Ovary (tissue), 9 donors: ENCODE measurements around the gene GABBR2. TPM values are rescaled to one million over a fixed set of nuclear protein-coding genes. Genes with fewer than 3 reads are reported as not detected.

Experiments
- DNase-seq, 5 donors: peaks; one replicate each; pipeline ENCODE4 v3.0.0-alpha.2; 2019 to 2020
- H3K27ac ChIP-seq, 2 donors: fragments of 200-600 bp; one replicate each; pipeline versions ENCODE4 v1.5.1 to v1.8.0; 2019 to 2022
- H3K27me3 ChIP-seq: fragments of 200-600 bp; one replicate; pipeline ENCODE4 v1.8.0; 2022
- H3K36me3 ChIP-seq: fragments of 200-600 bp; sonication (generic); one replicate; pipeline ENCODE4 v1.5.1; 2019
- H3K4me1 ChIP-seq: one replicate; pipeline ENCODE4 v1.8.1; 2013; ENCODE audit warnings: mild to moderate bottlenecking, moderate library complexity; ENCODE audit not compliant: insufficient read depth
- H3K4me3 ChIP-seq: fragments of 200-600 bp; sonication (generic); one replicate; pipeline ENCODE4 v1.5.1; 2017
- H3K9me3 ChIP-seq, 2 donors: fragments of 200-600 bp in 1 of 2; sonication (generic) in 1 of 2; one replicate each; pipeline versions ENCODE4 v1.5.1 to v1.8.1; 2013 to 2019; ENCODE audit warnings: mild to moderate bottlenecking in 1 of 2, moderate library complexity in 1 of 2
- EP300 ChIP-seq: sonication (generic); formaldehyde crosslinking; IDR thresholded peaks from one replicate; pipeline ENCODE4 v1.6.1; 2017; ENCODE audit warnings: antibody characterized with exemption
- POLR2A ChIP-seq: fragments of 450-650 bp; IDR thresholded peaks from one replicate; pipeline ENCODE4 v1.6.1; 2017; ENCODE audit warnings: antibody characterized with exemption, mild to moderate bottlenecking, moderate library complexity
- WGBS, 3 donors: extraction: QIAGEN DNeasy Blood & Tissue Kit in 1 of 3; methylation state at CpG; one replicate each; pipeline versions ENCODE4 v1.1.5 to v1.1.7; 2013 to 2017; 5-methylcytosine and 5-hydroxymethylcytosine counted together
- intact Hi-C, 4 donors: fragments of 100-400 bp; cut with DNase I; formaldehyde crosslinking; loops; one replicate each; pipeline versions ENCODE4 v1.11.0 to v1.15.1; 2022 to 2023
- polyA plus RNA-seq, 2 donors: library from polyadenylated mRNA; stranded (reverse); fragments of 200-250 nt in 1 of 2; fragments of 350-450 nt in 1 of 2; fragmentation: Illumina TruSeq in 1 of 2; extraction: RNeasy Lipid Tissue Mini Kit (QIAGEN cat#74804) in 1 of 2; gene quantifications; one replicate each; pipeline ENCODE4 v1.2.3, GENCODE V29; 2013 to 2014
- total RNA-seq, 7 donors: library from RNA; depleted of rRNA in 2 of 7; stranded (reverse); fragments of >200 nt in 2 of 7; fragmentation: NEBNext Ultra II Directional in 3 of 7; extraction: Animal tissue kit (Norgen Biotek cat#: 25700) in 3 of 7; gene quantifications; one replicate each; pipeline versions ENCODE4 v1.1.0 to v1.2.4, GENCODE V29; 2016 to 2023
- TF ChIP-seq, protein P1 (sequence below), 3 donors: fragments of 450-650 bp in 2 of 3; fragments of 200-600 bp in 1 of 3; IDR thresholded peaks; one replicate each; pipeline versions ENCODE4 v1.5.1 to v1.8.0; 2016 to 2022; ENCODE audit warnings: antibody characterized with exemption in 3 of 3, mild to moderate bottlenecking in 1 of 3
- donor health status: DM: no; HTN: no; CAD: no; lungs with moderate emphysema.
- donor health status: DM: no; HTN: no; CAD: no.
- donor health status: Bipolar disorder and iron deficiency.
- donor health status: DM: yes; HTN: yes; CAD: no.
- donor health status: DM: no; HTN: no; CAD: no.
- donor health status: DM: yes; HTN: yes; CAD: no.

GABBR2 gene
- total and polyA plus RNA-seq, 9 donors: 0.05 to 0.30 (median 0.22) TPM; not detected in 6

DNA sequence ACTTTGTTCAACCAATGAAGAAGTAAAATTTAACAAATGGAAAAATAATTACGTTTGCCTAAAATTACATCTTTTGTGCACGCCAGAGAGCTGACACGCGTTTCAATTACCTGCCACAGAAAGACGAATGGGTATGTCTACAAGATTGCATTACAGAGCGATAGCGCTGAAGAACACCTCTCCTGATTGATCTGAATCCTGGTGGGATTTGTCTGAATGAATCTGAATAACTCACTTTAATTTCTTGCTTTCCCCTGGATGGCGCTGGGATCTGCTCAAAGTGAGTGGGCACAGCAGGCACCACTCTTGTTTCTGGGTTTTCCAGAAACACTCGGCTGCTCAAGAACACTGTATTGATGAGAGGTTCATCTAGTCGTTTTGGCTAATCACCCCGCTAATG, 304.5 kb downstream of the GABBR2 start:
- no peak for DNase-seq
- 82 to 86% (median 84%) methylated on average over 11 of the region's 11 CpGs for WGBS, 3 donors
- intact Hi-C loops: no loop called here

DNA sequence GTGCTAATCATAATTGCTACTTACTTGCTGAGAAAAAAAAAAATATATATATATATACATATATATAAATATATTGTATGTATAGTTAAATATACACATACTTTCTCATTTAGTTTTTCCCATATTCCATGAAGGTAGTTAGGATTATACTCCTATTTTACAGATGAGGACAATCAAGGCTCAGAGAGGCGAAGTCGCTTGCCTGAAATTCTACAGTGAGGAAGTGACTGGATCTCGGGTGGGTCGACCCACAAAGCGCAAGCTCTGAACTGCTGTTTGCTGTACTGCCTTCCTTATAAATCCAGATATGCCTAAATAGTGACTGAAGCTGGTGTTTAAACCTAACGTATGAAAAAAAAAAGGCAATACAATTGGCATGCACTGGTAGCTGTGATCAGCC, 305.0 kb downstream of the GABBR2 start:
- TF ChIP-seq POLR2A: no peak
- no peak for TF ChIP-seq EP300
- WGBS, 3 donors: 89 to 91% (median 91%) methylated on average over 6 of the region's 6 CpGs
- Histone ChIP-seq H3K27me3 (no peaks in the 10 kb centered on the region), H3K4me3 (no peak overlapping the region), H3K27ac (no peak overlapping the region), H3K36me3 (no peaks in the 10 kb centered on the region), H3K4me1 (no peaks in the 10 kb centered on the region), H3K9me3 (no peaks in the 10 kb centered on the region)
- no peak for DNase-seq
- intact Hi-C loops: no loop called here

More for the DNA sequence above, 304.5 kb downstream of the GABBR2 start:
- TF ChIP-seq EP300: no peak
- TF ChIP-seq, protein P1, sequence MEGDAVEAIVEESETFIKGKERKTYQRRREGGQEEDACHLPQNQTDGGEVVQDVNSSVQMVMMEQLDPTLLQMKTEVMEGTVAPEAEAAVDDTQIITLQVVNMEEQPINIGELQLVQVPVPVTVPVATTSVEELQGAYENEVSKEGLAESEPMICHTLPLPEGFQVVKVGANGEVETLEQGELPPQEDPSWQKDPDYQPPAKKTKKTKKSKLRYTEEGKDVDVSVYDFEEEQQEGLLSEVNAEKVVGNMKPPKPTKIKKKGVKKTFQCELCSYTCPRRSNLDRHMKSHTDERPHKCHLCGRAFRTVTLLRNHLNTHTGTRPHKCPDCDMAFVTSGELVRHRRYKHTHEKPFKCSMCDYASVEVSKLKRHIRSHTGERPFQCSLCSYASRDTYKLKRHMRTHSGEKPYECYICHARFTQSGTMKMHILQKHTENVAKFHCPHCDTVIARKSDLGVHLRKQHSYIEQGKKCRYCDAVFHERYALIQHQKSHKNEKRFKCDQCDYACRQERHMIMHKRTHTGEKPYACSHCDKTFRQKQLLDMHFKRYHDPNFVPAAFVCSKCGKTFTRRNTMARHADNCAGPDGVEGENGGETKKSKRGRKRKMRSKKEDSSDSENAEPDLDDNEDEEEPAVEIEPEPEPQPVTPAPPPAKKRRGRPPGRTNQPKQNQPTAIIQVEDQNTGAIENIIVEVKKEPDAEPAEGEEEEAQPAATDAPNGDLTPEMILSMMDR (IDR thresholded peaks at IDR 0.05): no peak
- no peak for TF ChIP-seq POLR2A
- H3K36me3 ChIP-seq: no peaks in the 10 kb centered on the region
- H3K4me3 ChIP-seq: no peak overlapping the region
- no peaks in the 10 kb centered on the region for H3K9me3 ChIP-seq
- no peak overlapping the region for H3K27ac ChIP-seq
- no peaks in the 10 kb centered on the region for H3K27me3 ChIP-seq
- H3K4me1 ChIP-seq: no peaks in the 10 kb centered on the region

DNA sequence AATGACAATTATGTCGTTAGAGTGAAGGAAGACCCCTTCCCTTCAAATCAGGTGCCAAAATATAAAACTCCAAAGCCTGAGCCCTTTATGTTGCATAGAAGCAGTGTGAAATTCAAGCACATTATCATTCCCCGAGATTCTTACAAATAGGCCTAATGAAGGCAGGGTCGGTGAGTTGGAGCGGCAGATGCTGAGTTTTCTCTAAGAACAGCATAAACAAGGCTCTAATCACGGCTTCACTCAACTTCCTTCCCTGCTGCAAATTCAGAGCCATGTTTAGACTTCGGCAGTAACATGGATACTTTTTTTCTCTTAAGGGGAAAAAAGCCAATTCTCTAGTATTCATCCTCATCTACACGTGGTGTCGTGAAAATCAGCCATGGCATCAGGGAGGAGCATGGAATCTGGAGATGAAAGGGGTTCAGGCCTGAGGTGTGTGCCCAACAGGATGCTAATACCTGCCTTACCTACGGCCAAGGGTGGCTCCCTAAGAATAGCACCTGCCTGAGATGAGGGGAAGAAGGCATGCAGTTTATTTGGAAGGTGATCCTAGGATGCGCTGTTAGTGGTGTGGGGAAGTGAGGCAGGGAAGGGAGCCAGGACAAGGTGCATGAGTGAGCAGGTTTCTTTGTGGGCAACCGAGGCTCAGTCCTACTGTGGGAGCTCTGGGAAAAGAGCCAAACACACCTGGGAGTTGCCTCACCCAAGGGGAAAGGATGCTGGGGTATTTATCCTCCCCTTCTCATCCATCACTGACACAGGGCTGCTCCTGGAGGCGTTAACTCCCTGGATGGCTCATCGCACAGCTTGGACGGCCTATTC, 306.5 kb downstream of the GABBR2 start:
- H3K4me1 ChIP-seq: no peaks in the 10 kb centered on the region
- intact Hi-C loops: no loop called here
- no peak for DNase-seq
- H3K4me3 ChIP-seq: no peak overlapping the region
- no peaks in the 10 kb centered on the region for H3K9me3 ChIP-seq
- H3K27ac ChIP-seq: no peak overlapping the region
- H3K36me3 ChIP-seq: no peaks in the 10 kb centered on the region
- 39 to 51% (median 42%) methylated on average over 14 of the region's 14 CpGs for WGBS, 3 donors
- no peaks in the 10 kb centered on the region for H3K27me3 ChIP-seq
- TF ChIP-seq POLR2A (no peak), EP300 (no peak)
- TF ChIP-seq, protein P1 (IDR thresholded peaks at IDR 0.05): no peak

DNA sequence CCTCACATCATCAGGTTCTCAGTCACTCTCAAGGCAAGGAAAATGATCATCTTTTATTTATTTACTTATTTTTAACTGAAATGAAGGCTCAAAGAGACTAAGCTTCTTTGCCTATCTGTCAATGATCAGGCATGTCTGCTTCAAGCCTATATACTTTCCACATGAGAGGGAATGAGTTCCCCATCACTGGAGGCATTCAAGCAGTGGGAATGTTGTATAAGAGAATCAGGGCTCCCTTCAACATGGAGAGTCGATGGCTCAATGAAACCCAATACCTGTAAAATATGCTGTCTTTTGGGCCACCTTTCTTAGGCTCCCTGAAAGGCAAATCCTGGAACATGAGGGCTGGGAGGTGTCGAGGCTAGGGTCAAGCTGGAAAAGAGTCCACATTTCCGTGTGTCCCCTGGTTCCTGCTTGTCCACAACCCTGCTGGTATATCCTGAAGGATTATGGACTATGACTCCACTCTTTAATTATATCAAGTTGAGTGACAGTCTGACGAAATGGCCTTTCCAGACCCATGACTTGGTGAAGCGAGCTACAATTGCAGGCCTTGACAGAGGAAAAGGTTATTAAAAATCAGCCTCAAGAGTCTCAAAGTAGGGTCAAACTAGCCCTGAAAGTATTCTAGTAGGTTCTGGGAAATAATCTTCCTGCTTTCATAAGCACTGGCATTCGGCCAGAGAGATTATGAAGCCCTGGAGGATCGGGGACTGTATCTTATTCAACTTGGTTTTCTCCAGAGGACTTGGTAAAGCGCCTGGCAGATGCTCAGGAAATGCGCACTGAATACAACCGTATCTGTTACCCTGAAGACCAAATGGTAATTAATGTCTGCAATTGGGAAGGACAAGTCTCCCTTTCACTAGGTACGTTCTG, 307.4 kb downstream of the GABBR2 start:
- H3K36me3 ChIP-seq: no peaks in the 10 kb centered on the region
- H3K27me3 ChIP-seq: no peaks in the 10 kb centered on the region
- H3K4me1 ChIP-seq: no peaks in the 10 kb centered on the region
- WGBS, 3 donors: 40 to 51% (median 45%) methylated on average over 11 of the region's 11 CpGs
- TF ChIP-seq, protein P1 (IDR thresholded peaks at IDR 0.05): no peak
- TF ChIP-seq POLR2A: no peak
- TF ChIP-seq EP300: no peak
- no peak overlapping the region for H3K4me3 ChIP-seq
- intact Hi-C loops: no loop called here
- H3K27ac ChIP-seq: no peak overlapping the region
- DNase-seq: no peak
- no peaks in the 10 kb centered on the region for H3K9me3 ChIP-seq
